SK-N-MC (cell line): ENCODE results near the gene IPP.

ENCODE experiments used
- DNase-seq: peaks from one replicate; pipeline ENCODE4 v3.0.0-alpha.2; 2011; ENCODE audit warnings: low read depth, low spot score
- H3K27ac ChIP-seq: fragments of 200-600 bp; sonication (generic); 2 replicates; pipeline ENCODE4 v1.5.1; 2016; ENCODE audit warnings: mixed run types
- H3K36me3 ChIP-seq: fragments of 200-600 bp; sonication (generic); 2 replicates; pipeline ENCODE4 v1.6.1; 2017; ENCODE audit warnings: antibody characterized with exemption, low read length, mixed read lengths; ENCODE audit not compliant: insufficient read depth
- H3K4me3 ChIP-seq: fragments of 200-600 bp; sonication (generic); 2 replicates; pipeline ENCODE4 v1.5.1; 2016
- H3K9ac ChIP-seq: fragments of 200-600 bp; sonication (generic); 2 replicates; pipeline ENCODE4 v1.8.0; 2017; ENCODE audit warnings: mixed run types, mixed read lengths; ENCODE audit not compliant: insufficient read length
- H3K9me3 ChIP-seq: fragments of 200-600 bp; sonication (generic); 2 replicates; pipeline ENCODE4 v1.6.1; 2017; ENCODE audit warnings: low read depth, mild to moderate bottlenecking, antibody characterized with exemption, low read length, moderate library complexity, mixed read lengths
- EZH2 ChIP-seq: fragments of 200-600 bp; sonication (generic); IDR thresholded peaks from one replicate; pipeline ENCODE4 v1.6.1; 2017; ENCODE audit warnings: antibody characterized with exemption
- FOXP2 ChIP-seq: optimal IDR thresholded peaks from 2 replicates; pipeline ENCODE3; 2011; ENCODE audit warnings: mild to moderate bottlenecking, moderate library complexity; ENCODE audit not compliant: insufficient read depth; ENCODE audit errors: extremely low read length, control extremely low read depth
- POLR2AphosphoS5 ChIP-seq: IDR thresholded peaks from 2 replicates; pipeline ENCODE4 v1.6.1; 2012; ENCODE audit warnings: mild to moderate bottlenecking, low read depth, low read length, borderline replicate concordance

The IPP gene

DNA sequence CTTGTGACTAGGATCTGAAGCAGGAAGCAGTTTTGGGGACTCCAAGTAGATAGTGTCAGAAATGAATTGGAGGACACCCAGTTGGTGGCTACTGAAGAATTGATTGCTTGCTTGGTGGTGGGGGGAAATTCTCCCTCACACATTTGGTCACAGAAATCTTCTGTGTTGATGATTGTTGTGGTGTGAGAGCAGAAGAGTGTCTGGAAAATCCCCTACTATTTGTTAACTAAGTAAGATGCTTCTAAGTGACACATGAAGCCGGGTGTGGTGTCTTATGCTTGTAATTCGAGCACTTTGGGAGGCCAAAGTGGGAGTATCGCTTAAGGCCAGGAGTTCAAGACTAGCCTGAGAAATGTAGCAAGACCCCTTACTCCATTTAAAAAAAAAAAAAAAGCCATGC lies 22.5 kb upstream of the IPP start:
- Histone ChIP-seq H3K36me3 (no peaks in the 10 kb centered on the region), H3K9me3 (no peaks in the 10 kb centered on the region), H3K27ac (no peak overlapping the region), H3K9ac (no peak overlapping the region), H3K4me3 (no peak overlapping the region)
- no peak for TF ChIP-seq POLR2AphosphoS5
- no peak for TF ChIP-seq EZH2
- TF ChIP-seq FOXP2 = no peak
- DNase-seq = no peak

DNA sequence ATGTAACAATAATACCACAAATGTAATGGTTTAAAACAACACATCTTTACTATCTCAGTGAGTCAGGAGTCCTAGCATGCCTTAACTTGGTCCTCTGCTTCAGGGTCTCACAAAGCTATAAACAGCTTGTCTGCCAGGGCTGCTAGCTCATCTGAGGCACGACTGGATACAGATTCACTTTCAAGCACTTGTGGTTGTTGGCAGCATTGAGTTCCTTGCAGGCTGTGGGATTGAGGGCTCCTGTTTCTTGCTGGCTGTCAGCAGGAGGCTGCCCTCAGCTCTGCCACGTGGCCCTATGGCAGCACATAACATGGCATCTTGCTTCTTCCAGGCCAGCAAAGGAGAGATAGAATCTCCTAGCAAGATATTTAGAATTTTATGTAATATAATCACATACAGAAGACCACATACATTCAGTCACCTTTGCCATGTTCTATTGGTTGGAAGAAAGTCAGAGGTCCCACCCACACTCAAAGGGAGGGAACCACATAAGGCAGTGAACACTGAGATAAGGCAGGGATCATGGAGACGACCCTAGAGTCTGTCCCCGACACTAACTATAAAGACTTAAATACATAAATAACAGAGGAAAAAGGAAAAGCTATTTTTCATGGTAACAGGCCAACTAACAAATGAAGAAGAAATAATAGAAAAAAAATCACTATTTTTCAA lies 18.9 kb upstream of the IPP start:
- DNase-seq = no peak
- Histone ChIP-seq H3K9me3 (no peaks in the 10 kb centered on the region), H3K4me3 (no peak overlapping the region), H3K9ac (no peak overlapping the region), H3K27ac (no peak overlapping the region), H3K36me3 (no peaks in the 10 kb centered on the region)
- TF ChIP-seq POLR2AphosphoS5 (no peak), EZH2 (no peak), FOXP2 (no peak)

DNA sequence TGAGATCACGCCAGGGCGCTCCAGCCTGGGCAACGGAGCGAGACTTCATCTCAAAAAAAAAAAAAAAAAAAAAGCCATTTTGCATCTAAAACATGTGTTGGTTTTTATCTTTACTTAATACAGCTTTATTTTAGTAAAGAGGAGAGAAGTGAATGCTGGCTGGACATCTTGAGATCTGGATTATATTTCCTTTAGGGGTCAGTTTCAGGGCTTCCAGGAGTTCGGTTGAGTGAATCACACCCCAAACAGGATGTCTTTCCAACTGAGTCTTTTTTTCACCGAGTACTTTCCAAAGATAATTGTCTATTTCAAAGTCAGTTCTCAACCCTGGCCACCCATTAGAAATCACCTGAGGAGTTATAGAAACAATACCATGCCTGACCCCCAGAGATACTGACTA lies 16.6 kb upstream of the IPP start:
- Histone ChIP-seq H3K4me3 (no peak overlapping the region), H3K36me3 (no peaks in the 10 kb centered on the region), H3K9me3 (no peaks in the 10 kb centered on the region), H3K9ac (no peak overlapping the region), H3K27ac (no peak overlapping the region)
- TF ChIP-seq EZH2 (no peak), FOXP2 (no peak), POLR2AphosphoS5 (no peak)
- no peak for DNase-seq

DNA sequence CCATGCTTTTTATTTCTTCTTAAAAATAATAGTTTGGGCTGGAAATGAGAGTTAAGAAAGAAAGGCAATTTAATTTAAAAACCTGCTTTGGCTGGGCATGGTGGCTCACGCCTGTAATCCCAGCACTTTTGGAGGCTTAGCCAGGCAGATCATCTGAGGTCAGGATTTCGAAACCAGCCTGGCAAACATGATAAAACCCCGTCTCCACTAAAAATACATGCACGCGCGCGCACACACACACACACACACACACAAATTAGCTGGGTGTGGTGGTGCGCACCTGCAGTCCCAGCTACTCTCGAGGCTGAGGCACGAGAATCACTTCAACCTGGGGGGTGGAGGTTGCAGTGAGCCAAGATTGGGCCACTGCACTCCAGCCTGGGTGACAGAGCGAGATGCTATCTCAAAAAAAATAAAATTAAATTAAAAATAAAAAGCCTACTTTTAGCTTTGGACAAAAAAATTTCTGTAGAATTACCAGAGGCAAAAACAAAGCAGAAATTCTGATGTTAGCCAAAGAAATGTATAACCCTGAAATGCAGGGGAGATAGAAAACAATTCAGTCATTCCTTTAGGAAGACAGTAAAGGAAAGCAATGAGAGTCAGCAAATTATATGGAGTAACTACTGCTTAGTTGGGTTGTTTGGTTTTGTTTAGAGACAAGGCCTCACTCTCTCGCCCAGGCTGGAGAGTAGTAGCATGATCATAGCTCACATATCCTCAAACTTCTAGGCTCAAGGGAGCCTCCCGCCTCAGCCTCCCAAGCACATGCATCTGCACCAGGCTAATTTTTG lies 15.7 kb upstream of the IPP start:
- TF ChIP-seq POLR2AphosphoS5 = no peak
- TF ChIP-seq EZH2 = no peak
- TF ChIP-seq FOXP2 = no peak
- no peak overlapping the region for H3K27ac ChIP-seq
- H3K9me3 ChIP-seq = no peaks in the 10 kb centered on the region
- DNase-seq = no peak
- no peak overlapping the region for H3K4me3 ChIP-seq
- no peak overlapping the region for H3K9ac ChIP-seq
- H3K36me3 ChIP-seq = no peaks in the 10 kb centered on the region

DNA sequence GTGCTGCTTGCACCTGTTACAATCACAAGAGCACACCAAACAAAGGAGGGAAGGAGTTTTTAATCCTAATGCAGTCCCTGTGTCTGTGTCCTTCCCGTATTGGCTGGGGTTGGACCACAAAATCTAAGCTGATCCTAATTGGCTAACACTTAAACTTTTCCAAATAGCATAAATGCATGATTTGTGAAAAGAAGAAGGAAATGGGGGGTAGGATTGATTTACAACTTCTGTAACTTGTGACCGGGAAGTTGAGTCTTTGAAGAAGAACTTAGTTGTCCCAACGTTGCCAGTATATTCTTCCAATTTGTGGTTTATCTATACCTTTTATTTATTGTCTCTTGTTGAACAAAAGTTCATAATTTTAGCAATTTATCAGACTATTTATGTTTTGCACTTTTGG lies 11.8 kb upstream of the IPP start:
- TF ChIP-seq POLR2AphosphoS5 = no peak
- no peak for TF ChIP-seq EZH2
- TF ChIP-seq FOXP2 = no peak

DNA sequence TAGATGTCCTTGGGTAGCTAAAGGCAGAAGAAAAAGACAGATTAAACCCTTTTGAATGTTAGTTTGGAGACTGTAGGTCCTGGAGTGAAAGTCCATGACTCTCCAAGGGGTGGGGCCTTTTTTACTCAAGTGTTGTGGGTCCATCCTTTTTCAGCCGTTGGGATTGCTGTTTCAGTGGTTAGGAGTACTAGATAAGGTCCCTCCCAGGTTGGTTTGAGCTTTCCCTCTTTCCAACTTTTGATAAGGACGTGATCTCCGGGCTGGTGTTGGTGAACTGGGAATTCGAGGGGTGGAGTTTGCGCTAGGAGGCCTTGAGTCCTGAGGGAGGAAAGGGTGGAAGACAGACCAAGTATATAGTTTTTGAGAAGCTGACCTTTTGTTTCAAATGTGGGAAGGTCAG lies 5.2 kb upstream of the IPP start:
- Histone ChIP-seq H3K4me3 (no peak overlapping the region), H3K9me3 (no peaks in the 10 kb centered on the region), H3K36me3 (no peaks in the 10 kb centered on the region), H3K9ac (no peak overlapping the region), H3K27ac (no peak overlapping the region)
- no peak for DNase-seq
- TF ChIP-seq FOXP2 = no peak
- TF ChIP-seq POLR2AphosphoS5 = no peak
- TF ChIP-seq EZH2 = no peak

More for the DNA sequence above, 11.8 kb upstream of the IPP start:
- H3K36me3 ChIP-seq = no peaks in the 10 kb centered on the region
- no peak overlapping the region for H3K9ac ChIP-seq
- no peak for DNase-seq
- H3K4me3 ChIP-seq = no peak overlapping the region
- H3K27ac ChIP-seq = no peak overlapping the region
- no peaks in the 10 kb centered on the region for H3K9me3 ChIP-seq

DNA sequence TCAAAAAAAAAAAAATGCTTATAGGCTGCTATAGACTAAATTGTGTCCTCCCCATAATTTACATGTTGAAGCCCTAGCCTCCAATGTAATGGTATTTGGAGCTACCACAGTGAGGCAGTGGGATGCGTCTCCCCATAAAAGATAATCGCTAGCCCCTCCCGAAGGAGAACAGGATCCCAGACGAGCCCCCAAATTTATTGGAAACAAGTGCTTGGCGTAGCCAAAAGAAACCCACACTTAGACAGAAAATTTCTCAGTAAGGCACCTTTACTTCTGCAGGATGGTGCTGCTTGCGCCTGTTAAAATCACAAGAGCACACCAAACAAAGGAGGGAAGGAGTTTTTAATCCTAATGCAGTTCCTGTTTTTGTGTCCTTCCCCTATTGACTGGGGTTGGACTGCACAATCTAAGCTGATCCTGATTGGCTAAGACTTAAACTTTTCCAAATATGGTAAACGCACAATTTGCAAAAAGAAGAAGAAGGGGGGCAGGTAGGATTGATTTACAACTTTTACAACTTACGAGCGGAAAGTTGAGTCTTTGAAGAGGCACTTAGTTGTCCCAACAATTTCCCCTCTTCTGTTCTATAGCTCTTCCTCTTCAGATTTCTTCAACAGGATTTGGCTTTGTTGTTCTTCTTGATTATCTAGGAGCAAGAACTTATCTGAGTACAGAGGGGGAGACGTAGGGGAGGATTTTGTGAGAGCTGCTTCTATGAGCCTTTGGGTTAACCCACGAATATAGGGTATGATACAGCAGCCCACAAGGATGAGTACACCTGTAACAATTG lies 3.0 kb upstream of the IPP start:
- Histone ChIP-seq H3K9me3 (no peaks in the 10 kb centered on the region), H3K27ac (no peak overlapping the region), H3K4me3 (no peak overlapping the region), H3K9ac (no peak overlapping the region), H3K36me3 (no peaks in the 10 kb centered on the region)
- TF ChIP-seq FOXP2 = no peak
- peak; percentile 31; the same call in 1 of the 2 replicates for TF ChIP-seq POLR2AphosphoS5
- DNase-seq = no peak

DNA sequence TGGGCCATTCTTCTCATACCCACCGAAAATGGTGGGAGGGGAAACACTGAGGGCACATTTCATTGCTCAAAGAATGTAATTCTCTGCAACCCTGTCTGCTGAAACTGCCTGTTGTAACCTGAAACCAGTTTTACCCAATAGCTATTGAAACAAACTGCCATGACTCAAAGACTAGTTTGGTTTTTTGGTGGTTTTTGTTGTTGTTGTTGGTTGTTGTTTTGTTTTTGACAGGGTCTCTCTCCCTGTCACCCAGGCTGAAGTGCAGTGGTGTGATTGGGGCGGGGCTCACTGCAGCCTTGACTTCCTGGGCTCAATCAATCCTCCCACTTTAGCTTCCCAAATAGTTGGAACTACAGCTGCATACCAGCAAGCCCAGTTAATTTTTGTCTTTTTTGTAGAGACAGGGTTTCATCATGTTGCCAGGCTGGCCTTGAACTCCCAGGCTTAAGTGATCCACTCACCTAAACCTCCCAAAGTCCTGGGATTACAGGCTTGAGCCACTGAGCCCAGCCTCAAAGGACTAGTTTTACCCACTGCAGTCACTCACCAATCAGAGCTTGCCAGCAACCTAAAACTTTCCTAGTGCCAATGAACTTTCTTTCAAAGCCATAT lies 2.1 kb upstream of the IPP start:
- H3K9ac ChIP-seq = no peak overlapping the region
- H3K4me3 ChIP-seq = no peak overlapping the region
- no peaks in the 10 kb centered on the region for H3K36me3 ChIP-seq
- no peaks in the 10 kb centered on the region for H3K9me3 ChIP-seq
- DNase-seq = no peak
- TF ChIP-seq FOXP2 = no peak
- no peak for TF ChIP-seq EZH2
- H3K27ac ChIP-seq = no peak overlapping the region
